HG03066 (cell line): Measurements from ENCODE around the gene TOP2B.

Source experiments
- ATAC-seq: cut with Tn5 transposase; IDR thresholded peaks from one replicate; pipeline ENCODE4 v1.9.1; 2021; ENCODE audit warnings: low read depth; ENCODE audit not compliant: unreplicated experiment

Gene TOP2B

GRCh38 chr3:25585361-25586166, 79.1 kb downstream of the TOP2B start:
- ATAC-seq = no peak

GRCh38 chr3:25584011-25584789, 80.5 kb downstream of the TOP2B start:
- no peak for ATAC-seq

- ATAC-seq = no peak
Observed at GRCh38 chr3:25583343-25583742, 81.4 kb downstream of the TOP2B start.

DNA sequence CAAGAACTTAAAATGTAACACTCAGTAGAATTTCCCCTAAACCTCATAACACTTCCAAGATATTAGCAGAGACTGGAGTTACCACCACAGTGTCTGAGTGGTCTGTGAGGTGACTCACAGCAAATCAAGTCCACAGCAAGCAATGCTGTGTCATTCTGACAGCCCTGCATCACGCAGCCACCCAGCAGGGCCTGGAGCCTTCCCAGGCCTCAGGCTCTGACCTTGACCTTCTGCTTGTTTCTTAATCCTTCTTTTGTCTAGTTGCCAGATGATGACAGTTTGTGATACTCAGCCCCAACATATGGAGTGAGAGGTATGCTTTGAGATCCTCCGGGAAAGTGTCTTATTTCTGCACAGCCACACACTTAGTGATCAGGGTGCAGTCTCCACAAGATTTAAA, 82.5 kb downstream of the TOP2B start:
- no peak for ATAC-seq

DNA sequence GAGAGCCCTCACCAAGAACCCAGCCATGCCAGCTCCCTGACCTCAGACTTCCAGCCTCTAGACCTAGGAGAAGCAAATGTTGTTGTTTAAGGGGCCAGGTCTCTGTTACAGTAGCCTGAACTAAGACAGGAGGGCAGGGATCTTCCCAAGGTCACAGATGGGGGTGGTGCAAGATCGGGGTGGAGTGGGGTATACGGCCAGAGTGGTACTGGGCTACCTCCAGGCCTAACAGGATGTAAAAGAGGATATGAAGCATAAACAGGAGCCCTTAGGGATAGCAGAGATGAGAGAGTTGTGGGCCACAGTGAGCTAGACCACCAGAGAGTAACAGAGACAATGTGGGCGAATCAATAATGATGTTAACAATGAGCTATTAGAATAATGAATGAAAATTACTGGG, 82.9 kb downstream of the TOP2B start:
- ATAC-seq = no peak

- no peak for ATAC-seq
Observed at GRCh38 chr3:25581335-25581734, 83.4 kb downstream of the TOP2B start.

DNA sequence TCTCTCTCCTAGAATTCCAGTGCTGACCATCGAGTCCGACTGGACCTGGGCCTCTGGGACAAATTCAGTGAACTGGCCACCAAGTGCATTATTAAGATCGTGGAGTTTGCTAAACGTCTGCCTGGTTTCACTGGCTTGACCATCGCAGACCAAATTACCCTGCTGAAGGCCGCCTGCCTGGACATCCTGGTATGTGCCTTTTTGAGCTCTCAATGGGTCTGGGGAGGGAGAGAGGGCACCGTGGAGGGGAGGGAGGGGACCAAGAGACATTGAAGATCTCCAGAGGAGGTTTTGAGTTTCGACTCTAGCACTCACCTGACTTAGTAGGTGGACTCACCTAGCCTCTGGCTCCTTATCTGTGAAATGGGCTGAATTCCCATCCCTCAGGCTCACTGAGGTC, 84.2 kb downstream of the TOP2B start:
- ATAC-seq = no peak

- no peak for ATAC-seq
Observed at GRCh38 chr3:25578059-25578458, 86.6 kb downstream of the TOP2B start.

GRCh38 chr3:25576831-25577454, 87.8 kb downstream of the TOP2B start:
- no peak for ATAC-seq

- ATAC-seq = no peak
Observed at GRCh38 chr3:25576146-25576545, 88.6 kb downstream of the TOP2B start.

GRCh38 chr3:25575001-25575400, 89.7 kb downstream of the TOP2B start:
- ATAC-seq = no peak

DNA sequence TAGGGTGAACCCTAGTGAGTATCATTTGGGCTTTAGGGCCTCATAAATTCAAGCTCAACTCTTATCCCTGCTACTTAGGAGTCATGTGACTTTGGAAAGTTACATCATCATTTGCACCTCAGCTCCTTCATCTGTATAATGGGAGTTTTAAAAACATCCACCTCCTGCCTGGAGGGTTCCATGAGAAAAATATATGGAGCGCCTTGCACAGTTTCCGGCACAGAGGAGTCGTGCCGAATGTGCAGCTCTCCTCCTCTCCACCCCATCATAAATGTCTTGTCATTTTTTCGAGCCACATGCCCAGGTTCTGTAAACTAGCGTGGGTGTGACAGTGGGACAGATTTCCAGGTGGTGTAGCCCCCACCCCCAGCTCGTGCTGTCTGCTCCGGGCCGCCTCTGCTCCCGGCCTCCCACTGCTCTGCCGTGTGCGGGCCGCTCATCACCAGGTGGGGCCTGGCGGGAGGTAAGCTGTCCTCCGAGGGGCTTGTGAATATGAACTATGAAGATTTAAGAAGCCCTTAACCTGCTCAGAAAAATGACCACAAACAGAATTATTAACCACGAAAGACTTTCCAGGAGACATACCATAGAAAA, 90.4 kb downstream of the TOP2B start:
- no peak for ATAC-seq

DNA sequence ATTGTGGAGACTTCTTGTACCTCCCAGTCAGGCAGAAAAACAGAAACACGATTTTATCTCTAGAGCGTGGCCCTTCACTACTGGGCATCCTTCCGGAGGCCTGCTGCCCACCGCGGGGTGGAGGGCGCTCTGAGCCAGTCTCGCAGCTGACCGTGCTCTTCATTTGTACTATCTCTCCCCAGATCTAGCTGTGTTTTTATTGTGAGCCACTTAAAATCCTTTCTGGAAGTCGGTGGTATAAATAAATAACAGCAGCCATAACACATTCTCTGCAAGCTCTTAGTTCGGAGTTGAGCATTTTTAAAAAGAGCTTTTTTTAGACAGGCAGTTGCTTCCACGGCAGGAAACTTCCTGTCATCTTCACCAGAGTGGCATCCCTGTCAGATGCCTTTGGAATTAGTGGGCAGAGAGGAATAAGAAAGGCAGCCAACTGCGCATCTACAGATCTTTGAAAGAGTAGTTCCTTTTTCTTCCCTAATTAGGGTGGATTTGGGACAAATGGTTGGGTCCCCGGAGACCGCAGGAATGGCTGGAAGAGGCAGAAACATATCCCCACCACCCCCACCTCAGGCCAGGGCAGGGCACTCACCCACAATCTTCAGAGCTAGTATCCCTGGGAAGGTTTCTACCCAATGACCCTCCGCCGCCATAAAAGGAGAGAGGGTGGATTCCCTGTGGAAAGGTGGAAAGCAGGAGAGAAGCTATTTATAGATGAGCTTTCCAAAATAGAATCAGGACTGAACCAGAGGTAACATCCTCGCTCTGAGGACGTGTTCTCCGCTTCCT, 91.1 kb downstream of the TOP2B start:
- no peak for ATAC-seq

GRCh38 chr3:25572919-25573385, 91.8 kb downstream of the TOP2B start:
- no peak for ATAC-seq

GRCh38 chr3:25572336-25572735, 92.4 kb downstream of the TOP2B start:
- no peak for ATAC-seq

DNA sequence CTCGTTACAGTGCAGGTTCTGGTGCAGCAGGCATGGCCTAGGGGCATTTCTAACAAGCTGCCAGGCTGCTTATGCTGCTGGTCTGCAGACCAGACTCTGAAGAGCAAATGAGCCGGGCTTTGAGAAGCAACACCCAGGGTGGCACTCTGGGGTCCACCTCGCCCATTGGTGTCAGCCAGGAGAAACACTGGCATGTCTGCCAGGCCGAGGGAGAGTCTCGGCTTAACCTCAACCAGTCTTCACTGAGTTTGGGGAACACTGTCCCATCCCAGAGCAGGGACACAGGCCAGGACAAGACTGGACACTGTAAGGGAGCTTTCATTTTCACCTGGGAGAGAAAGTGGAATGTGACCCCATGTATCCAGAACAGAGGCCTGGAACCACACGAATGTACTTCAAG, 93.4 kb downstream of the TOP2B start:
- no peak for ATAC-seq

GRCh38 chr3:25568525-25569078, 96.1 kb downstream of the TOP2B start:
- ATAC-seq = no peak

GRCh38 chr3:25567806-25568524, 96.7 kb downstream of the TOP2B start:
- ATAC-seq = no peak

DNA sequence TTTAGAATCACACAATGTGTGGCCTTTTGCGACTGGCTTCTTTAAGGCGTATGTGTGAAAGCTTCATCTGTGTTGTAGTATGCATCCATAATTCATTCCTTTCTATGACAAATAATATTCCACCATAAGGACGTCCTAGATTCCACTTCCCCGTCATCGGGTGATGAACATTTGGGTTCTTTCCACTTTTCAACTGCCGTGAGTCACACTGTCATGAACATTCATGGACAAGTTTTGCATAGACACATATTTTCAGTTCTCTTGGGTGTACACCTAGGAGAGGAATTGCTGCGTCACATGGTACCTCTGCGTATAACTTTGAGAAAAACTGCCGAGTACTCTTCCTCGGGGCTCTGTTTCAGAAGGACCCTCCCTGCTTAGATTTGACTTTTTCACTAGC, 97.3 kb downstream of the TOP2B start:
- no peak for ATAC-seq
